Activated CD4-positive, alpha-beta T cell treated with anti-CD3 and anti-CD28 coated beads for 36 hours (primary cell): ENCODE results near the gene WDHD1. TPM values are rescaled to one million over a fixed set of nuclear protein-coding genes. Genes with fewer than 3 reads are reported as not detected.
A peak's percentile ranks its signal among the peaks of the same experiment; 100 is the strongest.
"Not testable (repeated sequence)": the region's sequence is repeated elsewhere in the genome, so short reads cannot be mapped to it uniquely, and the experiment has no call there.

Experiments used
- ATAC-seq: fragments of 200-7000 bp; cut with Tn5 transposase; one replicate; pipeline ENCODE4 v1.10.0; 2021; ENCODE audit warnings: mild to moderate bottlenecking, moderate library complexity
- CTCF ChIA-PET: fragments of 350-600 bp; sonication (Branson Sonifier 250); formaldehyde crosslinking; loops from one replicate; lab custom pipeline; 2021; ENCODE audit warnings: antibody characterized with exemption; lab: Charles Lee
- POLR2A ChIA-PET: fragments of 350-600 bp; sonication (Branson Sonifier 250); formaldehyde crosslinking; loops from one replicate; lab custom pipeline; 2021; ENCODE audit warnings: antibody characterized with exemption, inconsistent platforms; lab: Charles Lee
- DNase-seq: peaks from one replicate; pipeline ENCODE4 v3.0.0-alpha.2; 2020
- H3K27ac Mint-ChIP-seq: one replicate; pipeline ENCODE4 v1.8.0; 2021; ENCODE audit warnings: mixed read lengths
- H3K27me3 Mint-ChIP-seq: one replicate; pipeline ENCODE4 v1.8.0; 2021; ENCODE audit warnings: mixed read lengths
- H3K36me3 Mint-ChIP-seq: one replicate; pipeline ENCODE4 v1.8.0; 2021; ENCODE audit warnings: low read depth, mixed read lengths
- H3K4me1 Mint-ChIP-seq: one replicate; pipeline ENCODE4 v1.8.0; 2021; ENCODE audit warnings: mixed read lengths
- H3K4me3 Mint-ChIP-seq: one replicate; pipeline ENCODE4 v1.8.0; 2021; ENCODE audit warnings: mild to moderate bottlenecking, moderate library complexity, mixed read lengths
- H3K9me3 Mint-ChIP-seq: one replicate; pipeline ENCODE4 v1.8.0; 2021; ENCODE audit warnings: low read depth, mixed read lengths
- intact Hi-C, 2 experiments: fragments of 100-400 bp; cut with DNase I in 1 of 2; cut with micrococcal nuclease in 1 of 2; formaldehyde crosslinking; loops; one replicate each; pipeline versions ENCODE4 v1.14.2 to v1.15.1; 2022 to 2024; cut with DNase I, micrococcal nuclease
- total RNA-seq, 2 experiments: library from RNA; stranded (reverse); gene quantifications; one replicate each; pipeline ENCODE4 v1.2.3, GENCODE V29; 2021

Gene WDHD1
- total RNA-seq, 2 experiments from 2014 or later: 64.4 to 71.1 TPM

DNA sequence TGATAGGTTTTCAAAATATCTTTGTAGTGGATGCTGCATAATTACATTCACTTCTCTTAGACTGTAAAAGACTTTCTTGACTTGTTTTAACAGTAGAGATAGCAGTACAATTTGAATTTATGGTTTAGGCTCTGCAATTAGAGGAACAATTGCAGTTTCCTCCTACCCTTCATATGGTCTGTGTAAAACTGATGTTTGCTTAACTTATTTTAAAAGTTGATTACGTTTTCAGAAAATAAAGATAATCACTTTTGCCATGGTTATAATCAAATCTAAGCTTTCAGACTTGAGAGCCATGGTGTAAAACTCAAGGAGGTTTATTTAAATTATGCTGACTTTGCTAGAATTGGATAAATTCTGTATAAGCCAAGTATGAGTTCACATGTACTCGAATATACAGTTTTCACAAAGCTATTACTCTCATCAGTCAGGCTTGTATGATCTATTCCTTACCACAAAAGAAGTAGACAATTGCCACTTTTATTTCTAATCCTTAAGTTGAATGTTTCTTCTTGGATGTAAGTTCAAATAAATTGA, 22.1 kb upstream of the WDHD1 start:
- Mint-ChIP-seq H3K36me3 (peaks cover 19% of the 10 kb centered on the region), H3K4me1 (peaks cover 31% of the 10 kb centered on the region), H3K9me3 (no peaks in the 10 kb centered on the region), H3K27me3 (no peaks in the 10 kb centered on the region), H3K27ac (no peak overlapping the region), H3K4me3 (no peak overlapping the region)
- intact Hi-C loops: no loop called here
- ChIA-PET POLR2A (no interaction called here), CTCF (no interaction called here)
- ATAC-seq: no peak
- DNase-seq: no peak

- POLR2A ChIA-PET: interaction anchor here (0.6 kb wide), 1 partner anchor 19 kb away, joined by 3 read pairs; no protein-coding TSS in a partner anchor
- intact Hi-C loops: no loop called here
- Mint-ChIP-seq H3K4me3 (no peak overlapping the region), H3K27me3 (no peaks in the 10 kb centered on the region), H3K36me3 (peaks cover 19% of the 10 kb centered on the region), H3K4me1 (peaks cover 16% of the 10 kb centered on the region), H3K9me3 (no peaks in the 10 kb centered on the region), H3K27ac (no peak overlapping the region)
- no peak for ATAC-seq
- no peak for DNase-seq
- CTCF ChIA-PET: interaction anchor here (0.6 to 3.8 kb wide), 5 partner anchors 10 to 213 kb away, joined by 3 to 46 read pairs (median 4); no protein-coding TSS in a partner anchor
Observed at GRCh38 chr14:55047301-55048053, 20.6 kb upstream of the WDHD1 start.

DNA sequence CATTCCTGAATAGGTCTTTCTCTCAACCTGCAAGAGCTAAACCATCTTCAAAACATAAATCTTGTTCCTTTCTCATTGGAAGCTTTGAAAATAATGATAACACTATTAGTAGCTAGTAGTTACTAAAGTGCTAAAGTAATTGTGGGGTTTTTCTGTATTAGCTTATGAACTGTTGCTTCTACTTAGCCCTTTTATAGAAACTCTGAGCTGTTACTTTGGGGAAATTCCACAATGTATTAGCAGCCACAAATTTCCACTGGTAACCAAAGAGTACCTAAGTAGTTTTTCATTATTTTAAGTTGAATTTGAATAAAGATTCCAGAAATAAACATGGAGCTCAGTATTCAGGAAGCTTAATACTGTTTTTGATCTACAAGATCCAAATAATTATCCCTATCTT, 18.2 kb upstream of the WDHD1 start:
- intact Hi-C loops: no loop called here
- no peak for ATAC-seq
- Mint-ChIP-seq H3K27ac (peak overlapping the region; percentile 10), H3K36me3 (peaks cover 14% of the 10 kb centered on the region), H3K4me3 (no peak overlapping the region), H3K27me3 (no peaks in the 10 kb centered on the region), H3K4me1 (peaks cover 9% of the 10 kb centered on the region), H3K9me3 (no peaks in the 10 kb centered on the region)
- ChIA-PET POLR2A (interaction anchor here (1.6 kb wide), 1 partner anchor 18 kb away, joined by 4 read pairs; the partner anchor contains the start of genes SOCS4 and WDHD1), CTCF (interaction anchor here (0.6 to 3.8 kb wide), 5 partner anchors 13 to 293 kb away, joined by 3 to 46 read pairs (median 5); partner anchors contain the start of genes SOCS4 and WDHD1)
- DNase-seq: no peak

DNA sequence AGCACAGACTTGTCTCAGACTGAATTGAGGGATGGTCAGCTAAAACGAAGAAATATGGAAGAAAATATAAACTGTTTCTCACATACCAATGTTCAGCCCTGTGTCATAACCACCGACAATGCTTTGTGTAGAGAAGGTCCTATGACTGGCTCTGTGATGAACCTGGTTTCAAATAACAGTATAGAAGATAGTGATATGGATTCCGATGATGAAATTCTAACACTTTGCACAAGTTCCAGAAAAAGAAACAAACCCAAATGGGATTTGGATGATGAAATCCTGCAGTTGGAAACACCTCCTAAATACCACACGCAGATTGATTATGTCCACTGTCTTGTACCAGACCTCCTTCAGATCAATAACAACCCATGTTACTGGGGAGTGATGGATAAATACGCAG, 16.6 kb upstream of the WDHD1 start:
- peaks cover 22% of the 10 kb centered on the region for H3K36me3 Mint-ChIP-seq
- H3K9me3 Mint-ChIP-seq: no peaks in the 10 kb centered on the region
- intact Hi-C loops: no loop called here
- H3K4me3 Mint-ChIP-seq: no peak overlapping the region
- DNase-seq: no peak
- H3K27ac Mint-ChIP-seq: no peak overlapping the region
- peaks cover 12% of the 10 kb centered on the region for H3K4me1 Mint-ChIP-seq
- ChIA-PET POLR2A (no interaction called here), CTCF (interaction anchor here (1.0 to 1.6 kb wide), 2 partner anchors 17 to 49 kb away, joined by 3 to 4 read pairs; partner anchors contain the start of genes SOCS4 and WDHD1)
- H3K27me3 Mint-ChIP-seq: no peaks in the 10 kb centered on the region
- ATAC-seq: no peak

GRCh38 chr14:55038708-55039107, 11.8 kb upstream of the WDHD1 start:
- Mint-ChIP-seq H3K27me3 (no peaks in the 10 kb centered on the region), H3K27ac (no peak overlapping the region), H3K9me3 (no peaks in the 10 kb centered on the region), H3K36me3 (peaks cover 43% of the 10 kb centered on the region), H3K4me3 (no peak overlapping the region), H3K4me1 (peaks cover 8% of the 10 kb centered on the region)
- CTCF ChIA-PET: interaction anchor here (0.9 kb wide), 1 partner anchor 13 kb away, joined by 3 read pairs; the partner anchor contains the start of gene MAPK1IP1L
- intact Hi-C loops: no loop called here
- POLR2A ChIA-PET: interaction anchor here (0.7 to 1.4 kb wide), 3 partner anchors 10 to 802 kb away, joined by 3 to 5 read pairs (median 3); partner anchors contain the start of genes SOCS4 and WDHD1
- no peak for DNase-seq
- ATAC-seq: peak; percentile 33

- DNase-seq, H3K9me3 Mint-ChIP-seq, H3K4me1 Mint-ChIP-seq, H3K27me3 Mint-ChIP-seq, ATAC-seq, H3K4me3 Mint-ChIP-seq, intact Hi-C loops, H3K27ac Mint-ChIP-seq: not testable (repeated sequence)
- CTCF ChIA-PET: interaction anchor here (0.6 to 2.1 kb wide), 3 partner anchors 9 to 240 kb away, joined by 3 to 4 read pairs (median 3); partner anchors contain the start of gene MAPK1IP1L
- peaks cover 38% of the 10 kb centered on the region for H3K36me3 Mint-ChIP-seq
- POLR2A ChIA-PET: interaction anchor here (0.7 to 1.4 kb wide), 3 partner anchors 9 to 802 kb away, joined by 3 to 5 read pairs (median 3); partner anchors contain the start of genes SOCS4 and WDHD1
Observed at GRCh38 chr14:55037995-55038394, 11.1 kb upstream of the WDHD1 start.

GRCh38 chr14:55031190-55031589, 4.3 kb upstream of the WDHD1 start:
- H3K4me1 Mint-ChIP-seq: peaks cover 32% of the 10 kb centered on the region
- ChIA-PET CTCF (interaction anchor here (0.7 to 6.8 kb wide), 4 partner anchors 11 to 149 kb away, joined by 3 to 46 read pairs (median 8); partner anchors contain the start of gene MAPK1IP1L), POLR2A (no interaction called here)
- no peak overlapping the region for H3K4me3 Mint-ChIP-seq
- no peaks in the 10 kb centered on the region for H3K9me3 Mint-ChIP-seq
- H3K36me3 Mint-ChIP-seq: peaks cover 22% of the 10 kb centered on the region
- H3K27me3 Mint-ChIP-seq: no peaks in the 10 kb centered on the region
- H3K27ac Mint-ChIP-seq: no peak overlapping the region
- ATAC-seq: no peak
- DNase-seq: no peak
- intact Hi-C loops: no loop called here

DNA sequence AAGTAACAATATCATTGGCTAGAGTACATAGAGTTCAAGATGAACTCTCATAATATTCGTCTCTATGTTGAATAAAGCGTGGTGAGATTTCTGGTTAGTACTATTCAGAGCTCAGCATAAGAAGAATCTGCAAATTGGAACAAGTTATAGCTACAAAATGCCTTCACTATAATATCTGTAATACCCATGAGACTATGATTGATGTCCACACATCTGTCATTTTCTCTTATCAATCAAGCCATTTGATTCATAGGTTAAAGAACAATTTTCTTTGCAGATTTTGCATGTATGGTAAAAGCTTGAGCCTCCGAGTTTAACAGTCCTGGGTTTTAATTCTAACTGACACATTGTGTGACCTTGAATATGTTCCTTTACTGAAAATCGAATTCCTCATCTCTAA, 1.6 kb upstream of the WDHD1 start:
- POLR2A ChIA-PET: interaction anchor here (1.0 to 3.9 kb wide), 3 partner anchors 9 to 24 kb away, joined by 3 to 31 read pairs (median 3); partner anchors contain the start of gene MAPK1IP1L
- H3K36me3 Mint-ChIP-seq: peaks cover 25% of the 10 kb centered on the region

GRCh38 chr14:55028066-55028465, 1.2 kb upstream of the WDHD1 start:
- CTCF ChIA-PET: interaction anchor here (0.7 to 1.0 kb wide), 3 partner anchors 31 to 126 kb away, joined by 3 to 5 read pairs (median 4); partner anchors contain the start of gene GCH1
- H3K36me3 Mint-ChIP-seq: peaks cover 28% of the 10 kb centered on the region
- H3K27me3 Mint-ChIP-seq: no peaks in the 10 kb centered on the region
- no peaks in the 10 kb centered on the region for H3K9me3 Mint-ChIP-seq
- peak overlapping the region; percentile 97 for H3K27ac Mint-ChIP-seq
- peaks cover 45% of the 10 kb centered on the region for H3K4me1 Mint-ChIP-seq
- intact Hi-C loops: loop anchor here in 1 of 2 experiments (5.0 kb wide), 1 partner anchor 244 kb away; the partner anchor contains the start of gene FBXO34
- POLR2A ChIA-PET: interaction anchor here (1.0 to 3.9 kb wide), 3 partner anchors 10 to 24 kb away, joined by 3 to 31 read pairs (median 3); partner anchors contain the start of gene MAPK1IP1L
- ATAC-seq: no peak
- DNase-seq: no peak
- H3K4me3 Mint-ChIP-seq: peak overlapping the region; percentile 95

More for the DNA sequence above, 1.6 kb upstream of the WDHD1 start:
- no peak for DNase-seq
- no peaks in the 10 kb centered on the region for H3K9me3 Mint-ChIP-seq
- peaks cover 44% of the 10 kb centered on the region for H3K4me1 Mint-ChIP-seq
- peak overlapping the region; percentile 95 for H3K4me3 Mint-ChIP-seq
- no peaks in the 10 kb centered on the region for H3K27me3 Mint-ChIP-seq
- peak overlapping the region; percentile 97 for H3K27ac Mint-ChIP-seq
- CTCF ChIA-PET: interaction anchor here (0.7 to 6.8 kb wide), 5 partner anchors 18 to 126 kb away, joined by 3 to 46 read pairs (median 5); partner anchors contain the start of genes GCH1 and MAPK1IP1L
- ATAC-seq: no peak
- intact Hi-C loops: loop anchor here in 1 of 2 experiments (5.0 kb wide), 1 partner anchor 244 kb away; the partner anchor contains the start of gene FBXO34

- Mint-ChIP-seq H3K27ac (peak overlapping the region; percentile 97), H3K9me3 (no peaks in the 10 kb centered on the region), H3K4me1 (peaks cover 50% of the 10 kb centered on the region), H3K4me3 (peak overlapping the region; percentile 95), H3K27me3 (no peaks in the 10 kb centered on the region), H3K36me3 (peaks cover 38% of the 10 kb centered on the region)
- DNase-seq (no peak), ATAC-seq (no peak)
- ChIA-PET CTCF (interaction anchor here (0.7 to 2.4 kb wide), 9 partner anchors 11 to 388 kb away, joined by 3 to 24 read pairs (median 3); partner anchors contain the start of gene MAPK1IP1L), POLR2A (interaction anchor here (0.8 to 3.9 kb wide), 4 partner anchors 12 to 245 kb away, joined by 3 to 31 read pairs (median 4); partner anchors contain the start of genes FBXO34 and MAPK1IP1L)
- intact Hi-C loops: loop anchor here in 1 of 2 experiments (2.0 to 5.0 kb wide), 2 partner anchors 246 to 554 kb away; partner anchors contain the start of genes FBXO34 and KTN1
Observed at GRCh38 chr14:55026441-55026792, 482 bp downstream of the WDHD1 start.
